Peyer's patch (tissue), 4 donors: ENCODE measurements around the gene KDR.

Experiments
- CTCF ChIP-seq, 6 experiments: fragments of 450-650 bp in 4 of 6; fragments of 200-600 bp in 2 of 6; sonication (generic) in 1 of 6; IDR thresholded peaks; one replicate each; pipeline ENCODE4 v1.5.1; 2017 to 2019; ENCODE audit warnings: antibody characterized with exemption in 6 of 6, mild to moderate bottlenecking in 3 of 6, moderate library complexity in 1 of 6
- POLR2A ChIP-seq, 2 donors: fragments of 450-650 bp; IDR thresholded peaks; one replicate each; pipeline ENCODE4 v1.5.1; 2017; ENCODE audit warnings: antibody characterized with exemption in 2 of 2, mild to moderate bottlenecking in 2 of 2, moderate library complexity in 2 of 2

GRCh38 chr4:55083735-55084134 lies 41.7 kb downstream of the KDR start:
- TF ChIP-seq CTCF (IDR thresholded peaks at IDR 0.05) (no peak), POLR2A (IDR thresholded peaks at IDR 0.05) (no peak)
